GM12872 (cell line): ENCODE measurements around the gene PRKACG.

Experiments
- CTCF ChIP-seq: IDR thresholded peaks from 3 replicates; pipeline ENCODE4 v1.5.1; 2011; ENCODE audit warnings: low read depth, mild to moderate bottlenecking, low read length, moderate library complexity; ENCODE audit not compliant: insufficient read depth

Gene PRKACG

GRCh38 chr9:69019808-69020207 lies 5.9 kb upstream of the PRKACG start:
- no peak for TF ChIP-seq CTCF

GRCh38 chr9:69018737-69019136 lies 4.8 kb upstream of the PRKACG start:
- TF ChIP-seq CTCF: 0 out of 3 replicates have a peak, but pooled peaks have one; percentile 11

GRCh38 chr9:69016191-69017096 lies 2.5 kb upstream of the PRKACG start:
- no peak for TF ChIP-seq CTCF

- TF ChIP-seq CTCF: no peak
These were observed 558 bp downstream of the PRKACG start for GRCh38 chr9:69013382-69013727.

GRCh38 chr9:69012696-69013381 lies 1.1 kb downstream of the PRKACG start:
- TF ChIP-seq CTCF: no peak

GRCh38 chr9:69009708-69010107 lies 4.2 kb downstream of the PRKACG start:
- TF ChIP-seq CTCF: no peak

GRCh38 chr9:69004836-69005235 lies 9.1 kb downstream of the PRKACG start:
- TF ChIP-seq CTCF: no peak
